Superior temporal gyrus (tissue), 1 donor: Measurements from ENCODE around the gene PCDHGB6.
"Not testable (repeated sequence)": the region's sequence is repeated elsewhere in the genome, so short reads cannot be mapped to it uniquely, and the experiment has no call there.

ENCODE experiments used
- DNase-seq: peaks from one replicate; pipeline ENCODE4 v3.0.0-alpha.2; 2016; ENCODE audit errors: extremely low spot score

PCDHGB6 gene

GRCh38 chr5:141407790-141408505 is at the start of gene PCDHGB6:
Gene PCDHGB6 (plus strand): TSS chr5:141408021. CDS start chr5:141408203, 182 bp downstream.
- DNase-seq: not testable (repeated sequence)

GRCh38 chr5:141359790-141360426 is 47.9 kb upstream of the PCDHGB6 start, which contains the start of gene PCDHGB2:
Gene PCDHGB2 (plus strand): TSS chr5:141359994. CDS start chr5:141360136, 142 bp downstream.
- DNase-seq: peak; percentile 39

- no peak for DNase-seq
Measured at GRCh38 chr5:141360685-141361084, 47.1 kb upstream of the PCDHGB6 start.

GRCh38 chr5:141362719-141363118 is 45.1 kb upstream of the PCDHGB6 start:
- DNase-seq: no peak

- DNase-seq: no peak
Measured at GRCh38 chr5:141363952-141364660, 43.7 kb upstream of the PCDHGB6 start, which contains the start of gene PCDHGA5. Gene PCDHGA5 (plus strand): TSS chr5:141364162. CDS start chr5:141364331, 169 bp downstream.

GRCh38 chr5:141366016-141366896 is 41.6 kb upstream of the PCDHGB6 start:
- DNase-seq: no peak

GRCh38 chr5:141369994-141370848 is 37.6 kb upstream of the PCDHGB6 start, which contains the start of gene PCDHGB3:
Gene PCDHGB3 (plus strand): TSS chr5:141370242. CDS start chr5:141370395, 153 bp downstream.
- DNase-seq: peak; percentile 13

GRCh38 chr5:141371572-141372475 is 36.0 kb upstream of the PCDHGB6 start:
- no peak for DNase-seq

GRCh38 chr5:141373673-141374317 is 34.0 kb upstream of the PCDHGB6 start, which contains the start of gene PCDHGA6:
Gene PCDHGA6 (plus strand): TSS chr5:141373891. CDS start chr5:141374084, 193 bp downstream.
- DNase-seq: no peak

GRCh38 chr5:141374627-141375026 is 33.2 kb upstream of the PCDHGB6 start:
- no peak for DNase-seq

GRCh38 chr5:141375444-141376155 is 32.2 kb upstream of the PCDHGB6 start:
- not testable (repeated sequence) for DNase-seq

GRCh38 chr5:141382469-141383294 is 25.1 kb upstream of the PCDHGB6 start, which contains the start of gene PCDHGA7:
Gene PCDHGA7 (plus strand): TSS chr5:141382742. CDS start chr5:141382900, 158 bp downstream.
- DNase-seq: no peak

- no peak for DNase-seq
Measured at GRCh38 chr5:141383345-141383744, 24.5 kb upstream of the PCDHGB6 start.

GRCh38 chr5:141384471-141385267 is 23.2 kb upstream of the PCDHGB6 start:
- no peak for DNase-seq

GRCh38 chr5:141387557-141388311 is 20.1 kb upstream of the PCDHGB6 start, which contains the start of gene PCDHGB4:
Gene PCDHGB4 (plus strand): TSS chr5:141387698. CDS start chr5:141387885, 187 bp downstream.
- not testable (repeated sequence) for DNase-seq
